Urinary bladder (tissue), 4 donors: ENCODE results near the gene CEP57L1. TPM values are rescaled to one million over a fixed set of nuclear protein-coding genes. Genes with fewer than 3 reads are reported as not detected.

Experiments
- DNase-seq: peaks from one replicate; pipeline ENCODE4 v3.0.0-alpha.2; 2015; ENCODE audit errors: extremely low spot score
- H3K27ac ChIP-seq: one replicate; pipeline ENCODE4 v1.5.1; 2013; ENCODE audit warnings: low read depth, mild to moderate bottlenecking, moderate library complexity
- H3K36me3 ChIP-seq: one replicate; pipeline ENCODE4 v1.6.1; 2013; ENCODE audit warnings: mild to moderate bottlenecking, moderate library complexity; ENCODE audit not compliant: insufficient read depth
- H3K4me1 ChIP-seq: one replicate; pipeline ENCODE4 v1.6.1; 2013; ENCODE audit warnings: mild to moderate bottlenecking, moderate library complexity; ENCODE audit not compliant: insufficient read depth
- H3K4me3 ChIP-seq: one replicate; pipeline ENCODE4 v1.5.1; 2013; ENCODE audit warnings: low read depth, low read length
- WGBS: extraction: QIAGEN DNeasy Blood & Tissue Kit; methylation state at CpG from one replicate; pipeline ENCODE4 v1.1.7; 2013; 5-methylcytosine and 5-hydroxymethylcytosine counted together
- polyA plus RNA-seq: library from polyadenylated mRNA; stranded (reverse); fragments of 200-250 nt; gene quantifications from one replicate; pipeline ENCODE4 v1.2.3, GENCODE V29; 2013
- total RNA-seq: library from RNA; depleted of rRNA; stranded (reverse); fragments of >200 nt; gene quantifications from one replicate; pipeline ENCODE4 v1.2.3, GENCODE V29; 2014
- donor health status: healthy with polysubstance abuse.
- donor health status: healthy.

The CEP57L1 gene
- total RNA-seq: 83.1 TPM
- 8.0 TPM for polyA plus RNA-seq

DNA sequence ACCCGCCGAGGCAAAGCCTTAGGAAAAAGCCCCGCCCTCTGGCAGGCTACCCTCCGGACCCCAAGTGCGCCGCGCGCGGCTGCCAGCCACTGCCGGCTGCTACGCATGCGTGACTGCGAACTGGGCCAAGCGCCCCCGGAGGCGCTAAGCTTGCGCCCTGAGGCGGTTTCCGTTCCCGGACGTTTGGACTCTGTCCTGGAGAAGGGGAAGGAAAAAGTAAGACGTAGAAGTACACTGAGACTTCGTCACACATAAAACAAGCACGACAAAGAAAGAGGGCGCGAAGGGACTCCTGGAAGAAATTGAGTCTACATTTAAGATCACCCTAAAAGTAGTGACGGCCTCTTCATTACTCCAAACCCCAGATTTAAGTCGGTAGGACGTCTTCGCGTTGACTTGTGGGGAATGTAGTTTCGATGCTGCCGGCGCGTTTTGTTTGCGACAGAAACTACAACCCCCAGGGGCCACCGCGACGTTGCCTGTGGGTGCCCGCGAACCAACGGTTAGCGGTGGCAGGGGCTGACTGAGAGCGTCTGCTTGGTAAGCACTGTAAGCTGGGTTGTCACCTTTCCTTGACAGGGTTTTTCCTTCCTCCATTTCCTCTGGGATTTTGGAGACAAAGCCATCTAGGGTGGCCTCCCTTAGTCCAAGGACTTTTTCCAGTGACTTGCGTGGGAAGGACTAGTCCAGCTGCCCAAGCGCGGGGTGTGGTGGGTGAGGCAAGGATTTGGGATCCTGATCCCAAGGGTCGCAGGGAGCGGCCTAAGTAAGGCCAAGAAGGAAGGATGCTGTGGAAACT, at the start of gene CEP57L1:
Gene CEP57L1 (plus strand): TSS at position 472 of the 799 bp plus-strand sequence. CDS start 49,715 bp downstream, outside the sequence.
- DNase-seq: peak; percentile 95
- under 1% methylated on average over 49 of the region's 49 CpGs for WGBS
- peak within 1 kb of the TSS; percentile 98 for H3K27ac ChIP-seq

DNA sequence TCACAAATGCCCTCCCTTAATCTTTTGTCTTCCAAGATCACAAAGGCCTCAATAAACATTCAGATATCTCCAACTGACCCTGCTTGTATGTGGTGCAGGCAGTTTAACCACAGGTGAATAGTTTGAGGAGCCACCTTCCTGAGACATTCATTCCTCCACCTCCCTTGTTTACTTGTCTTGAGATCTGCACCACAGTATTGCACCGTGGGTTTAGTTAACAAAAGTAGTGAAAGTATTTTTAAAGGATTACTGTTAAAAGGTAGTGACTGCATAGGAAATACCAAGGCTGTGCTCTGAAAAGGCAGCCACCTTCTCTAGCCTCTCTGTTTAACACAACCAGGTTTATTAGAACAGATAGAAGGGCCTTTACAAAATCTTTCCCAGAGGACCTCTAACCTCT, 47.1 kb upstream of the CEP57L1 start:
- no peak for DNase-seq
- no peak overlapping the region for H3K27ac ChIP-seq
- H3K4me1 ChIP-seq: no peaks in the 10 kb centered on the region
- H3K36me3 ChIP-seq: no peaks in the 10 kb centered on the region
- 56% methylated on average over 1 of the region's 1 CpG for WGBS
- H3K4me3 ChIP-seq: no peak overlapping the region

More for the DNA sequence above, at the start of gene CEP57L1:
- no peaks in the 10 kb centered on the region for H3K4me1 ChIP-seq
- H3K36me3 ChIP-seq: no peaks in the 10 kb centered on the region
- H3K4me3 ChIP-seq: peak within 1 kb of the TSS; percentile 38

GRCh38 chr6:109048670-109049415, 46.5 kb upstream of the CEP57L1 start:
- WGBS: 90% methylated on average over 3 of the region's 3 CpGs
- Histone ChIP-seq H3K4me3 (no peak overlapping the region), H3K27ac (no peak overlapping the region), H3K4me1 (no peaks in the 10 kb centered on the region), H3K36me3 (no peaks in the 10 kb centered on the region)
- no peak for DNase-seq

- Histone ChIP-seq H3K4me1 (no peaks in the 10 kb centered on the region), H3K27ac (no peak overlapping the region), H3K36me3 (no peaks in the 10 kb centered on the region), H3K4me3 (no peak overlapping the region)
- peak; percentile 59 for DNase-seq
- WGBS: 82% methylated on average over 2 of the region's 2 CpGs
Observed at GRCh38 chr6:109050012-109050411, 45.3 kb upstream of the CEP57L1 start.

- H3K4me1 ChIP-seq: no peaks in the 10 kb centered on the region
- DNase-seq: no peak
- 73% methylated on average over 1 of the region's 1 CpG for WGBS
- H3K36me3 ChIP-seq: no peaks in the 10 kb centered on the region
- H3K27ac ChIP-seq: no peak overlapping the region
- H3K4me3 ChIP-seq: no peak overlapping the region
Observed at GRCh38 chr6:109050447-109051102, 44.7 kb upstream of the CEP57L1 start.

DNA sequence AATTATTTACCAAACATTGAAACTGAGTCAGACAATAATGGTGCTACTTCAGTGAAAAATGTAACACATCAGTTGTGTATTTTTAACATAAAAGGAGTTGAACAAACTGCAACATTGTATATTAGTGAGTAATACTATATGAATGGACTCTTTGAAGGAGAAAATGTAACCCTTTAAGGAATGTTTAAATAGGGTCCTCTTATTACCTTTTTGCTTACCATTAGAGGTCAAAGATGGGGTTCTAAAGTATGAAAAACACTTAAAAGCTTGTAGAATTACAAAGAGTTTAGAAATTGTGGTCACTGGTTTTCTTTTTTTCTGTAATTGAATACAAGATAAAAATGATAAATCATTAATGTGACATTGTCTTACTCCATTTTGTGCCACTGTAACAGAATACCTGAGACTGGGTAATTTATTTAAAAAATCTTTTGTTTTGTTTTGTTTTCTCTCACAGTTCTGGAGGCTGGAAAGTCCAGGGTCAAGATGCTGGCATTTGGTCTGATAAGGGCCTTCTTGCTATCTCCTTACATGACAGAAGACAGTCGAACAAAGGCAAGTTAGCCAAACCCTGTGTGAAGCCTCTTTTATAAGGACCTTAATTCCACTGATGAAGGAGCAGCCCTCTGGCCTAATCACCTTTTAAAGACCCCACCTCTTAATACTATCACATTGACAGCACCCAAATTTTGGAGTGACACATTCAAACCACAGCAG, 43.8 kb upstream of the CEP57L1 start:
- DNase-seq: no peak
- WGBS: 90% methylated on average over 1 of the region's 1 CpG
- Histone ChIP-seq H3K4me1 (no peaks in the 10 kb centered on the region), H3K36me3 (no peaks in the 10 kb centered on the region), H3K4me3 (no peak overlapping the region), H3K27ac (no peak overlapping the region)

DNA sequence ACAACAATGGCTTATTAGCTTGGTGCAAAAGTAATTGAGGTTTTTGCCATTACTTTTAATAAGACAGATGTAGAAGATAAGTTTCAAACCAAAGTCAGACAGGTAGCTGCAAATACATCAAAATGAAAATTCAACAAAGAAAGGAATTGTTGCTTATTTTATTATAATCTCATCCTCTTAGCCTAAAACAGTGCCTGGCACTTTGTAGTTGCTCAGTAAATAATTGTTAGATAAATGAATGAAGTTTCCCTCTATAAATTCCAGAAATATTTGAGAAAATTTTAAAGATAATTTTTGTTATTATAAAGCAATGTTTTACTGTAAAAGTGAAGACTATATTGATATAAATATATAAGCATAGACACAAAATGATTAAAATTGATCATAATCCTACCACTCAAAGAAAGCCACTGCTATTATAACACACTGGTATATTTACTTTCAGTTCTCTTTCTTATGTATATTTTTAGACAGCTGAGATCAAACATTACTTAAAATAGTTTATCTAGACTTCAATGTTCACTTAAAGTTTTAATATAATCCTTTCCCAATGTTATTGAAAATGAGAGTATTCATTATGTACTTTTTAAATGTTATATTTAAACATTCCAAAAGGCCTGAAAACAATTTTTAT, 43.2 kb upstream of the CEP57L1 start:
- Histone ChIP-seq H3K27ac (no peak overlapping the region), H3K4me1 (no peaks in the 10 kb centered on the region), H3K4me3 (no peak overlapping the region), H3K36me3 (no peaks in the 10 kb centered on the region)
- DNase-seq: no peak

DNA sequence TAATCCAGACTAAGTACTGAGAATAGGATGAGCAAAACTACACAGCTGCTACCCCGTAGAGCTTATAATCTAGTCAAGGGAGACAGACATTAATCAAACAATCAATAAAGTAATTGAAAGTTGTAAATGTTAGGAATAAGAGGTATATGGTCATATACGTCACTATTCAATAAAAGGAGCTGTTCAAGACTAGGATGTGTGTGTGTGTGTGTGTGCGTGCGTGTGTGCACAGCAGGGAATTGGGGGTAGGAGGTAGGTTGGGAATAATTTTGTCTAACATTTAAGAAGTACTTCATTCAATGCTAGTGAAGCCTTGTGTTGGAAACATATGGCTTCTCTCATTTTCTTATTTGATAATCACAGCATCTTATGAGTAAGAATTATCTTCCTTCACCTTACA, 42.5 kb upstream of the CEP57L1 start:
- Histone ChIP-seq H3K27ac (no peak overlapping the region), H3K4me3 (no peak overlapping the region), H3K4me1 (no peaks in the 10 kb centered on the region), H3K36me3 (no peaks in the 10 kb centered on the region)
- DNase-seq: no peak
- 87% methylated on average over 4 of the region's 4 CpGs for WGBS

GRCh38 chr6:109053336-109053735, 42.0 kb upstream of the CEP57L1 start:
- Histone ChIP-seq H3K4me3 (no peak overlapping the region), H3K27ac (no peak overlapping the region), H3K36me3 (no peaks in the 10 kb centered on the region), H3K4me1 (no peaks in the 10 kb centered on the region)
- DNase-seq: no peak
- WGBS: 88% methylated on average over 2 of the region's 2 CpGs

GRCh38 chr6:109055771-109056235, 39.5 kb upstream of the CEP57L1 start:
- Histone ChIP-seq H3K27ac (no peak overlapping the region), H3K4me3 (no peak overlapping the region), H3K4me1 (no peaks in the 10 kb centered on the region), H3K36me3 (no peaks in the 10 kb centered on the region)
- WGBS: 84% methylated on average over 1 of the region's 1 CpG
- DNase-seq: no peak

- H3K4me1 ChIP-seq: no peaks in the 10 kb centered on the region
- DNase-seq: no peak
Observed at GRCh38 chr6:109056661-109057060, 38.6 kb upstream of the CEP57L1 start.

GRCh38 chr6:109058620-109059019, 36.7 kb upstream of the CEP57L1 start:
- Histone ChIP-seq H3K4me3 (no peak overlapping the region), H3K4me1 (no peaks in the 10 kb centered on the region), H3K27ac (no peak overlapping the region), H3K36me3 (no peaks in the 10 kb centered on the region)
- 63% methylated on average over 2 of the region's 2 CpGs for WGBS
- DNase-seq: no peak

More at GRCh38 chr6:109056661-109057060, 38.6 kb upstream of the CEP57L1 start:
- Histone ChIP-seq H3K4me3 (no peak overlapping the region), H3K36me3 (no peaks in the 10 kb centered on the region), H3K27ac (no peak overlapping the region)

DNA sequence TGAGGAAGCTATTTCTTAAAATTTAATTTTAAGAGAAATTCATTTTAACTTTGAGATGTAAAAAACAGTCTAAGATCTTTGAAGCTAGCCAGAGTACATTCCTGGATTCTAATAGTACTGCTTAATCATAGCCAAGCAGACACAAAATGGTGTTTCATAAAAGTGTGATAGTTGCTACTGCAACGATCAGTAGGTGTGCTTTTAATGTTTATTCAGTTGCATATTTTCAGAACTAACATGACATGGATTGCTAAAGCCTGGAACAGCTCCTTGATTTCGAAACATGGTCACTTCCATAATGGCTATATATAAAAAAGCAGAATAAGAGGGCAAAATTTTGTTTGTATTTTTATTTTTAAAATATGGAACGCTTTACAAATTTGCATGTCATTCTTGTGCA, 36.2 kb upstream of the CEP57L1 start:
- WGBS: 68% methylated on average over 3 of the region's 3 CpGs
- H3K4me3 ChIP-seq: no peak overlapping the region
- no peak overlapping the region for H3K27ac ChIP-seq
- H3K36me3 ChIP-seq: no peaks in the 10 kb centered on the region
- DNase-seq: no peak
- no peaks in the 10 kb centered on the region for H3K4me1 ChIP-seq
